ENCODE results near the gene C2orf92. TPM values are rescaled to one million over a fixed set of nuclear protein-coding genes. Genes with fewer than 3 reads are reported as not detected.
"Not testable (repeated sequence)": the region's sequence is repeated elsewhere in the genome, so short reads cannot be mapped to it uniquely, and the experiment has no call there.

Gene C2orf92
- total RNA-seq, 1 donor from 2014 or later: 15.1 TPM

DNA sequence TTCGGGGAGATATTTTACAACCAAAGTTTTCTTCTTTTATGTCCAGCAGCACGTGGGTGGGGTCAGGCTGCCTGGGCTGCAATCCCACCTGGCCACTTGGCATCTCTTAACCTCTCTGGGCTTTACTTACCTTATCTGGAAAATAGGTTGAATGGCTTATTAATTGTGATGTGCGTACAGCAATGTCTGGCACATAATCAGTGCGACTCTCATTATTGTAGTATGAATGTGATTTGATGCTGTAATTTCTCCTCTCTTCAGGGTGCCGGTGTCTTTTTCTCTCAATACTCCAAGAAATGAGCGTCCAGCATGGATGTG is 41.8 kb downstream of the C2orf92 start:
- peak overlapping the region; percentile 74 for H3K27ac Mint-ChIP-seq (ENCODE audit: unreplicated experiment)
- TF ChIP-seq, protein P1, sequence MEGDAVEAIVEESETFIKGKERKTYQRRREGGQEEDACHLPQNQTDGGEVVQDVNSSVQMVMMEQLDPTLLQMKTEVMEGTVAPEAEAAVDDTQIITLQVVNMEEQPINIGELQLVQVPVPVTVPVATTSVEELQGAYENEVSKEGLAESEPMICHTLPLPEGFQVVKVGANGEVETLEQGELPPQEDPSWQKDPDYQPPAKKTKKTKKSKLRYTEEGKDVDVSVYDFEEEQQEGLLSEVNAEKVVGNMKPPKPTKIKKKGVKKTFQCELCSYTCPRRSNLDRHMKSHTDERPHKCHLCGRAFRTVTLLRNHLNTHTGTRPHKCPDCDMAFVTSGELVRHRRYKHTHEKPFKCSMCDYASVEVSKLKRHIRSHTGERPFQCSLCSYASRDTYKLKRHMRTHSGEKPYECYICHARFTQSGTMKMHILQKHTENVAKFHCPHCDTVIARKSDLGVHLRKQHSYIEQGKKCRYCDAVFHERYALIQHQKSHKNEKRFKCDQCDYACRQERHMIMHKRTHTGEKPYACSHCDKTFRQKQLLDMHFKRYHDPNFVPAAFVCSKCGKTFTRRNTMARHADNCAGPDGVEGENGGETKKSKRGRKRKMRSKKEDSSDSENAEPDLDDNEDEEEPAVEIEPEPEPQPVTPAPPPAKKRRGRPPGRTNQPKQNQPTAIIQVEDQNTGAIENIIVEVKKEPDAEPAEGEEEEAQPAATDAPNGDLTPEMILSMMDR (IDR thresholded peaks at IDR 0.05; ENCODE audit: unreplicated experiment): no peak
- no peak overlapping the region for H3K4me3 Mint-ChIP-seq (ENCODE audit: unreplicated experiment)
- H3K27me3 Mint-ChIP-seq (ENCODE audit: unreplicated experiment): peaks cover 10% of the 10 kb centered on the region
- H3K4me1 Mint-ChIP-seq (ENCODE audit: unreplicated experiment): peaks cover 52% of the 10 kb centered on the region
- H3K36me3 Mint-ChIP-seq (ENCODE audit: low read depth, unreplicated experiment): peaks cover 6% of the 10 kb centered on the region
- no peaks in the 10 kb centered on the region for H3K9me3 Mint-ChIP-seq (ENCODE audit: unreplicated experiment)
- no peak for DNase-seq (ENCODE audit: low spot score)

DNA sequence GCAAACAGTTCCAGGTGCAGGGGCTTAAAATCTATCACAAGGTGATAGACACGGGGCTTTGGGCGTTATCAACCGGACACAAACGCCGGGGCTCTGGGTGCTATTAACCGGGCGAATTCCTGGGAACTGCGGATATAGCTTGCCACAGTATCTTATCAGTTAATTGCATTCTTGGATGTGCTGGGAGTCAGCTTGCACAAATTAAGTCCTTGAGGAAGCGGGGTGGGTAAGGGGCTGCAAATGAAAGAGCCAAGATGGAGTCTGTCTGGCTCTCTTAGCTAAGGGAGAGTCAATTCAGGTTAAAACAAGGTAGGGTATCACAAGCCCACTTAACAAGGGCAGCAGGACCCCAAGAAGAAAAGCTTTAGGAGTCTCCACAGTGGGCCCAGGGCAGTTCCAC is 42.7 kb downstream of the C2orf92 start:
- peaks cover 14% of the 10 kb centered on the region for H3K27me3 Mint-ChIP-seq (ENCODE audit: unreplicated experiment)
- H3K4me3 Mint-ChIP-seq (ENCODE audit: unreplicated experiment); DNase-seq (ENCODE audit: low spot score); H3K9me3 Mint-ChIP-seq (ENCODE audit: unreplicated experiment); H3K36me3 Mint-ChIP-seq (ENCODE audit: low read depth, unreplicated experiment): not testable (repeated sequence)
- peaks cover 59% of the 10 kb centered on the region for H3K4me1 Mint-ChIP-seq (ENCODE audit: unreplicated experiment)
- peak overlapping the region; percentile 74 for H3K27ac Mint-ChIP-seq (ENCODE audit: unreplicated experiment)

- no peaks in the 10 kb centered on the region for H3K9me3 Mint-ChIP-seq (ENCODE audit: unreplicated experiment)
- H3K27me3 Mint-ChIP-seq (ENCODE audit: unreplicated experiment): peaks cover 14% of the 10 kb centered on the region
- peaks cover 63% of the 10 kb centered on the region for H3K4me1 Mint-ChIP-seq (ENCODE audit: unreplicated experiment)
- peak overlapping the region; percentile 81 for H3K27ac Mint-ChIP-seq (ENCODE audit: unreplicated experiment)
- no peak overlapping the region for H3K4me3 Mint-ChIP-seq (ENCODE audit: unreplicated experiment)
- DNase-seq (ENCODE audit: low spot score): no peak
- peaks cover 7% of the 10 kb centered on the region for H3K36me3 Mint-ChIP-seq (ENCODE audit: low read depth, unreplicated experiment)
- TF ChIP-seq, protein P1 (IDR thresholded peaks at IDR 0.05; ENCODE audit: unreplicated experiment): no peak
Observed at GRCh38 chr2:97712693-97713295, 43.3 kb downstream of the C2orf92 start.

- peak; percentile 47 for DNase-seq (ENCODE audit: low spot score)
- H3K36me3 Mint-ChIP-seq (ENCODE audit: low read depth, unreplicated experiment): peaks cover 7% of the 10 kb centered on the region
- peak within 1 kb of the TSS; percentile 81 for H3K27ac Mint-ChIP-seq (ENCODE audit: unreplicated experiment)
- H3K4me3 Mint-ChIP-seq (ENCODE audit: unreplicated experiment): peak within 1 kb of the TSS; percentile 71
- TF ChIP-seq, protein P1 (IDR thresholded peaks at IDR 0.05; ENCODE audit: unreplicated experiment): no peak
- peaks cover 14% of the 10 kb centered on the region for H3K27me3 Mint-ChIP-seq (ENCODE audit: unreplicated experiment)
- H3K4me1 Mint-ChIP-seq (ENCODE audit: unreplicated experiment): peaks cover 65% of the 10 kb centered on the region
- no peaks in the 10 kb centered on the region for H3K9me3 Mint-ChIP-seq (ENCODE audit: unreplicated experiment)
Observed at GRCh38 chr2:97713296-97714083, 44.0 kb downstream of the C2orf92 start, which contains the start of gene ZAP70. Gene ZAP70, plus strand, starts transcription at chr2:97713576. Its CDS starts 10,461 bp downstream, at chr2:97724037.

DNA sequence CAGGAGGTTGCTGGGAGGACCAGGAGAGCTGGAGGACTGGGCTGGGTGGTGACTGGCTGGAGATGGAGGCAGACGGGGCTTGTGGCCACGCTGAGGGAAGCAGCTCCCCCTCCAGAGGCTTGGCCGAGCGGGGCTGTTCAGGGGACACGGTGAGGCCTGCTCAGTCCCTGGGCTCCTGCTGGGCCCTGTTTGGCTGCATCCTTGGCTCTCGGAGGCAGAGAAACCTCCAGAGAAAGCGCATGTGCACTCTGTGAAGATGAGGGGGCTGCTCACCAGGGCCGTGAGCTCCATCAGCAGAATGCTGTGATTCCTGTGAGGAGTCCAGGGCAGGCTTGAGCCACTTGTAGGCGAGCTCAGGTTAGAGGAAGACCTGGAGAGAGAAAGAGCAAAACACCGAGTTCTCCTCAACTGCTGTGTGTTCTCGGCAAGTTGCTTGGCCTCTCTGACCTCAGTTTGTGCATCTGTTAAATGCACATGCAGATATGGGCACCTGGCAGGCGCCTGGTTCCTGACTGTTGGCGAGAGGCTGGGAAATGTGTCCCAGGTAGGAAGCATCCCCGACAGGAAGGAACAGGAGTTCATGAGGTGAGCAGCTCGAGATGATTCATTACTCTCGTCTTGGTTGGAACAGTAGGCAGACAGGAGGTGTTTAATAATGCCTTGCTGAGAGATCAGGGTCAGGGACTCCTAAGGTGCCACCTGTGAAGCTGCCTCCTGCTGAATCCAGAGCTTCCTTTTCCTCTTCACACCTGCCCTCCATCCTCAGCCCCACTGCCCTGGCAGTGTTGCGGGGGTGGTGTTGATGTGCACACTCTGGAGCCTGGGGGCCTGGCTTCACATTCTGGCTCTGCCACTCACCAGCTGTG is 44.8 kb downstream of the C2orf92 start:
- H3K27me3 Mint-ChIP-seq (ENCODE audit: unreplicated experiment): peaks cover 14% of the 10 kb centered on the region
- H3K36me3 Mint-ChIP-seq (ENCODE audit: low read depth, unreplicated experiment): peaks cover 7% of the 10 kb centered on the region
- peaks cover 73% of the 10 kb centered on the region for H3K4me1 Mint-ChIP-seq (ENCODE audit: unreplicated experiment)
- no peak for DNase-seq (ENCODE audit: low spot score)
- peak overlapping the region; percentile 7 for H3K4me3 Mint-ChIP-seq (ENCODE audit: unreplicated experiment)
- H3K9me3 Mint-ChIP-seq (ENCODE audit: unreplicated experiment): no peaks in the 10 kb centered on the region
- H3K27ac Mint-ChIP-seq (ENCODE audit: unreplicated experiment): peak overlapping the region; percentile 81
- TF ChIP-seq, protein P1 (IDR thresholded peaks at IDR 0.05; ENCODE audit: unreplicated experiment): no peak
